GM19099 (cell line): ENCODE measurements around the gene FGD2.

Experiments
- POLR2A ChIP-seq: IDR thresholded peaks from 3 replicates; pipeline ENCODE4 v1.6.1; 2011; ENCODE audit warnings: low read depth; ENCODE audit not compliant: insufficient read length; ENCODE audit errors: extremely low read depth

FGD2 gene

GRCh38 chr6:37050045-37050853, 44.8 kb downstream of the FGD2 start:
- no peak for TF ChIP-seq POLR2A

DNA sequence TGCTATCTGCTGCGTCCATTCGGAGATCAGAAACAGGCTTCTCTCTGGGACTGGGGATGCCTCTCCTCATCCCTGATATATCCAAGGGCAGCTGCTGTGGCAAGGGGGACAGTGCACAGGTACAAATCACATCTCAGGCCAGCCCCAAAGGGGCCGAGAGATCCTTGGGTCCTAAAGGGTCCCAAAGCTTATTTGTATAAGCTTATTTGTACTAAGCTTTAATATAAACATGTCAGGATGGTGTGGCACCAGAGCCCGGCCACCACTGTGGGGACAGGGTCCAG, 45.3 kb downstream of the FGD2 start:
- no peak for TF ChIP-seq POLR2A

- TF ChIP-seq POLR2A: no peak
These were observed 45.9 kb downstream of the FGD2 start for GRCh38 chr6:37051138-37052026.

DNA sequence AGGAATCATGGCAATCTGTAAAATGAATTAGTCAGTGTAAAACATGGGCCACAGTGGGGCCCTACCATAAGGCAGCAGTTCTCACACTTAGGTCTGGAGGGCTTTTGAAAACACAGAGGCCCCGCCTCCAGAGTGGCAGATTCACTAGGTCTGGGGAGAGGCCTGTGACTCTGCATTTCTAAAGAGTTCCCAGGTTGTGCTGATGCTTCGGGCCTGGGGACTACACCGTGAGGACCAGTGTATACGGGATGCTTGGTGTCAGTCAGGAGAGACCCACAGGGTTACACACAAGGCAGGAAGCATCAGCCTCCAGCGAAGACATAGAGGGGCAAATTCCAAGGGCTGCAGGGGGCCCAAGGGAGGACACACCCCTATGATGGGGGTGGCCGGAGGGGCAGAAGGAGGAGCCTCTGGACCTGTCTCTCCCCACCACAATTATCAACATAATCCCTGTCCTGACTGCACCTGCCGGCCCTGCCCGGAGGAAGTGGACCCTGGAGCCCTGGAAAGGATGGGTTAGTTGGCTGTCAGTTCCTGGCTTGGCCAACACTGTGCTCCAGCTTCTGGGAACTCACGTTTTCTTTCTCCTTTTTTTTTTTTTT, 46.7 kb downstream of the FGD2 start:
- no peak for TF ChIP-seq POLR2A

DNA sequence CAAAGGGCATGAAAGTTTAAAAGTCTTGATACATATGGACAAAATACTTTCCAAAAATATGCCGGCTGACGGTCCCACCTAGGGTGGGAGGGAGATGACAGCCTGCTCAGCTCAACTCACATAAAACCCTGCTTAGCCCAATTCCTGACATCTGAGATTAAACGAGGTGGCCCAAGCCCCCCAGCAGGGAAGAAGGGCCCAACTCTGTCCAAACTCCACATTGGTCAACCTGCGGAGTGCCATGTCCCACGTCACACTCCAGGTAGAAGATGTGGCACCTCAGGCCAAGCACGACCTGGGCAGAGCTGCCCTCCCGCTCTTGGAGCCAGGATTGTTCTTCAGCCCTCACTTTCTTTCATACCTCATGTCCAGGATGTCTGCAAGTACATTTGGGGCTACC, 48.2 kb downstream of the FGD2 start:
- TF ChIP-seq POLR2A: no peak

- TF ChIP-seq POLR2A: no peak
These were observed 48.7 kb downstream of the FGD2 start for GRCh38 chr6:37054171-37054570.

- TF ChIP-seq POLR2A: no peak
These were observed 49.1 kb downstream of the FGD2 start for GRCh38 chr6:37054580-37054979.

- no peak for TF ChIP-seq POLR2A
These were observed 50.6 kb downstream of the FGD2 start for GRCh38 chr6:37056112-37056403.

DNA sequence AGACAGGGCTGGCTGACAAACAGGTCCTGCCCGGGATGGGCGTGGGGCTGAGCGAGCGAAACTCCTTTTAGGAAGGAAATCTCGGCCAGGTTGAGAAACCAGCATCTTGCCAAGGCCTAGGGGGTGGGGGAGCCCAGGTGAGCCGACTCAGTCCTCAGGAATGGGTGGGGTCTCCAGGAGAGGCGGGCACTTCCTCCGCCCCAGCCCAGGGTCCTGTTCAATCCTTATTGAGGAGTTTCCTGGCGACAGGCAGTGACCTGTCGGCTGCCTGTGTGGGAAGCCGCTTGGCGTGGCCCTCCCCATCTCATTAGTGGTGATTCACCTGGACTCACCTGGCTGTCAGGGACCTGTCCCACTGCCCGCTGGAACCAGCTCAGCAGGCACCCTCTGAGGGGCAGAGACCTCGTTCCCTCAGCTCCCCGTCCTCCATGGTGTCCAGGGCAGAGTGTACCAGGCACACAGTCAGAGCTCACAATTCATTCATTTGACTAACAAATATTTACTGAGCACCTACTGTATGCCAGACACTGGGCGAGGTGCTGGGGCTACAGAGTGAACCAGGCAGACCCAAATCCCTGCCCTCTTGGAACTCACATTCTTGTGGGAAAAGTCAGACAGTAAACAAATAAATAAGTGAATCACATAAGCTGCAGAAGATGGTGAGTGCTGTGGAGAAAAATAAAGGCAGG, 51.1 kb downstream of the FGD2 start:
- no peak for TF ChIP-seq POLR2A

GRCh38 chr6:37057128-37057471, 51.6 kb downstream of the FGD2 start:
- TF ChIP-seq POLR2A: no peak

DNA sequence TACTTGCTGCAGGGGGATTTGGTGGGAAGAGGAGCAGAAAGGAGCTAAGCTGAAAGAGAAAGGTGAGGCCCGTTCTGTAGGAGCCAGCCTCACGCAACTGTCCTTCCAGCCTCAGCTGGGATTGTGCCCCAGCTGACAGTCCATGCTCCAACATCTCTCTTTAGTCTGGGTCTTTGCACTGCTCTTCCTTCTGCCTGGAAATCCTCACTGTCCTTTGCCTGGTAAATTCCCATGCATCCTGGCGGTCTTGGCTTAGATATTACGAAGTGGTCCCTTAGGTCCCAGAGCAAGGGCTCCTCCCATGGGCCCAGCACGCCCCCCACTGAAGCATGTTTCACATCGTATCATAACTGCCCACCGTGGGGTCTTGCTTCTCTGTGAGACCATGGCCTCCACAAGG, 52.2 kb downstream of the FGD2 start:
- TF ChIP-seq POLR2A: no peak

DNA sequence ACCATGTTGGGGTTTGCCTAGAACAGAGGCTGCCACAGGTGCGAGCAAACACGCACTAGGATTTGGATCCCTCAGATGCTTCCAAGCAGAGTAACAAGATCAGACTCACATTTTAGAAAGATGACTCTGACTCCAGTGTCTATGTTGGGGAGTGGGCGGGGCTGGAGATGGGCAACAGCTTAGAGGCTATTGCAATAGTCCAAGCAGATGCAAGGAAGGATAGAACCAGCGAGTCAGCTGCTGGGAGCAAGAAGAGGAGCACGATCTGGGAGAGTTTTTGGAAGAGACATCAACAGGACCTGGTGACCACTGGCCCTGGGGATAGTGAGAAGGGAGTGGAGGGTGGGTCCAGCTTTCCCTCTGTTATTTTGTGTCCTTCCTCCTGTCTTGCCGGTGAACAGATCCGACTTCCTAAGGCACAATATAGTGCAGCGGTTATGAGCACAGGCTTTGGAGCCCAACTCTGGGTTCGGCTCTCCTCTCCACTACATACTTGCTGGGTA, 52.7 kb downstream of the FGD2 start:
- no peak for TF ChIP-seq POLR2A

- no peak for TF ChIP-seq POLR2A
These were observed 54.1 kb downstream of the FGD2 start for GRCh38 chr6:37059344-37060194.

- TF ChIP-seq POLR2A: no peak
These were observed 54.7 kb downstream of the FGD2 start for GRCh38 chr6:37060195-37060559.
